ENCODE results near the gene KLHL29.

Gene KLHL29

DNA sequence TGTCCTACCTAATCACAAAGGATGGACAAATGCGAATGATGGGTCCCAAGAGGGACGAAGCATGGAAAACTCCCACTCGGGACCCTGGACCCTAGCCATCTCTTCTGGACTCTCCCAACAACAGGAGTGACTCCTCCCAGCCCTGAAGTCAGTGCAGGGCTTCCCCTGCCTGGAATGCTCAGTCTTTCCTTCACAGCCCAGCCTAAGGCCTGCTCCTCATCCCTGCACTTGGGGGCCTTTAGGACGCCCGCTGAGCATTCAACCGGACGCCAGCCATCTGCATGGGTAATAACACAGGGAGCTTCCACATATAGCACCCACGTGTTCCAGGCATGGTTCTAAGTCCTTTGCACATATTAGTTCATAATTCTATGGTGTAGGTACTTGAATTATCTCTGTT, 237.5 kb downstream of the KLHL29 start:
- Mint-ChIP-seq H3K4me1 (ENCODE audit: low read depth) (no peaks in the 10 kb centered on the region), H3K27ac (no peak overlapping the region), H3K27me3 (peaks cover 6% of the 10 kb centered on the region), H3K4me3 (no peak overlapping the region), H3K9me3 (peaks cover 10% of the 10 kb centered on the region), H3K36me3 (ENCODE audit: low read depth) (no peaks in the 10 kb centered on the region)
- intact Hi-C loops (cut with micrococcal nuclease), result no loop called here

DNA sequence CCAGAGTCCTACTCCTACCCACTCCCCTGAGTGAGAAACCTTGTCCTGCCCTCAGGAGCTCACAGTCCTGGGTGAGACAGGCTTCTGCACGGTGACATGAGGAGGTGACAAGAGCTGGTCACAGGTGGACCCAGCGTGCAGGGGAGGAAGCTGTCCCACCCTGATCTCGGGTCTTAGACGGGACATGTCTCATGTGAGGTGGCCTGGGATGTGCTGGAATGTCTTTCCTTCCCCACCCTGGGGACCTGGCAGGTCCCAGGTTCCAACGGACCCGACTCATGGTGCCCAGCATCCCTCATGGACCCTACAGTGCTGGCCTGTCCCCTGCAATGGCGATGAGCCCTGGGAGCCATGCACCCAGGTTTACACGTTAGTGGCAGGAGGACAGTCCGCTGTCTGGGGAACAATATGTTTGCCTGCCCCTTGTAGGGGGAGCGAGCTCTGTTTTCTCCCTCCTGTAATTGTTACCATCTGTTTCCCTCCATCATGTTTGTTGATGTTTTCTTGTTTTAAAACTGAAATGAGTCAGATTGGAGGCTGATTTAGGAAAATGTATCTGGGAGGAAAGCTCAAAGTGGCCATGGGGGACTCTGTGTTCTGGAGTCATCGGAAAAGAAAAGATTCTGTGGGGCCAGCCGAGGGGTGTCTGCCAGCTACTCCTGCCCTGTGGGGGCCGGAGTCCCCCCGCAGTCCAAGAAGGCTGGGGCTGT, 238.1 kb downstream of the KLHL29 start:
- Mint-ChIP-seq H3K9me3 (peaks cover 10% of the 10 kb centered on the region), H3K27me3 (peaks cover 3% of the 10 kb centered on the region), H3K4me3 (no peak overlapping the region), H3K4me1 (ENCODE audit: low read depth) (no peaks in the 10 kb centered on the region), H3K36me3 (ENCODE audit: low read depth) (no peaks in the 10 kb centered on the region), H3K27ac (no peak overlapping the region)
- intact Hi-C loops (cut with micrococcal nuclease), result no loop called here

DNA sequence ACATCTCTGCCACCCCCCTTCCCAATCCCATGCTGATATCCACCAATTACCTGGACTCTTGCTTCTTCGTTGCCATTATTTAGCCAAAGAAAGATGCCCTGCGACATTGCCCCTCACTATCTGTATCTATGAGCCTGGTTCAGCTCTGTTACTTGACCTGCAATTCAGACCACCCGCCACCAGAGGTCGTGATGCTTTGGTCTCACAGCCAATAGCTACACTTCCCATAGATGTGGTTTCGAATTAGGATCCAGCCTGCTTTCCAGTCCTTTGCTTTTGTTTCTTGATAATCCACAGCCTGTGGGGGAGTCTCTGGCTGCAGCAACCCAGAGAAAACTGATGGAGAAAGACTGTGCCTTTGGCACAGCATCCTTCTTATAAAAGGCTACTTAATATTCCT, 239.4 kb downstream of the KLHL29 start:
- H3K4me3 Mint-ChIP-seq, result no peak overlapping the region
- H3K27me3 Mint-ChIP-seq, result peaks cover 6% of the 10 kb centered on the region
- intact Hi-C loops (cut with micrococcal nuclease), result no loop called here
- no peak overlapping the region for H3K27ac Mint-ChIP-seq
- no peaks in the 10 kb centered on the region for H3K4me1 Mint-ChIP-seq (ENCODE audit: low read depth)
- peaks cover 10% of the 10 kb centered on the region for H3K9me3 Mint-ChIP-seq
- no peaks in the 10 kb centered on the region for H3K36me3 Mint-ChIP-seq (ENCODE audit: low read depth)

DNA sequence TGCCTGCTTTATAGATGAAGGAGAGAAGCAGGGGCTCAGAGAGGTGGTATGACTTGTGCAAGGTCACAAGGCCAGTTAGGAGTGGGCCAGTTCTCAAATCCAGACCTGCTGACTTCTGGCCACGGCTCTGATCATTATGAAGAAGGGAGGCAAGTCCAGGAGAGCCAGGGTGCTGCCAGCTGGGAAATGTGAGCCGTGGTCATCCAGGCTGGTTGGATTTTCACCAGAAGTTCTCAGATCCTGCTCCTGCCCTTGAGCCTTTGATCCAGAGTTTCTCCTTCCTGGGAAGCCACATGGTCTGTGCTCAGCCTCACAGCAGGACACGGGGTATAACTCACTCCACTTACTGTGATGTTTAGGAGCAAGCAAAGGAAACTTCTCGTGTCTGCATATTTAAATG, 239.9 kb downstream of the KLHL29 start:
- H3K27ac Mint-ChIP-seq, result no peak overlapping the region
- intact Hi-C loops (cut with micrococcal nuclease), result no loop called here
- H3K27me3 Mint-ChIP-seq, result peaks cover 10% of the 10 kb centered on the region
- H3K4me3 Mint-ChIP-seq, result no peak overlapping the region
- peaks cover 10% of the 10 kb centered on the region for H3K9me3 Mint-ChIP-seq
- no peaks in the 10 kb centered on the region for H3K4me1 Mint-ChIP-seq (ENCODE audit: low read depth)
- no peaks in the 10 kb centered on the region for H3K36me3 Mint-ChIP-seq (ENCODE audit: low read depth)

DNA sequence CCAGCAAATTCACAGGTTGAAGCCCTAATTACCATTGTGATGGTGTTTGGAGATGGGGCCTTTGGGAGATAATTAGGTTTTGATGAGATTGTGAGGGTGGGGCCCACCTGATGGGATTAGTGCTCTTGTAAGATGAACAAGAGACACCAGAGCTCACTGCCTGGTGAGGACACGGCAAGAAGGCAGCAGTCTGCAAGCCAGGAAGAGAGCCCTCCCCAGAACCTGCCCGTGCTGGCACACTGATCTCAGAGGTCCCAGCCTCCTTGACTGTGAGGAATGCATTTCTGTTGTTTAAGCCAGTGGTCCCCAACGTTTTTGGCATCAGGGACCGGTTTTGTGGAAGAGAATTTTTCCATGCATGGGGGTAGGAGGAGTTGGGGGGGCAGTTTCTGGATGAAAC, 240.7 kb downstream of the KLHL29 start:
- H3K9me3 Mint-ChIP-seq, result peaks cover 10% of the 10 kb centered on the region
- H3K4me3 Mint-ChIP-seq, result no peak overlapping the region
- no peak overlapping the region for H3K27ac Mint-ChIP-seq
- H3K27me3 Mint-ChIP-seq, result peaks cover 11% of the 10 kb centered on the region
- H3K4me1 Mint-ChIP-seq (ENCODE audit: low read depth), result no peaks in the 10 kb centered on the region
- H3K36me3 Mint-ChIP-seq (ENCODE audit: low read depth), result no peaks in the 10 kb centered on the region
- intact Hi-C loops (cut with micrococcal nuclease), result no loop called here

DNA sequence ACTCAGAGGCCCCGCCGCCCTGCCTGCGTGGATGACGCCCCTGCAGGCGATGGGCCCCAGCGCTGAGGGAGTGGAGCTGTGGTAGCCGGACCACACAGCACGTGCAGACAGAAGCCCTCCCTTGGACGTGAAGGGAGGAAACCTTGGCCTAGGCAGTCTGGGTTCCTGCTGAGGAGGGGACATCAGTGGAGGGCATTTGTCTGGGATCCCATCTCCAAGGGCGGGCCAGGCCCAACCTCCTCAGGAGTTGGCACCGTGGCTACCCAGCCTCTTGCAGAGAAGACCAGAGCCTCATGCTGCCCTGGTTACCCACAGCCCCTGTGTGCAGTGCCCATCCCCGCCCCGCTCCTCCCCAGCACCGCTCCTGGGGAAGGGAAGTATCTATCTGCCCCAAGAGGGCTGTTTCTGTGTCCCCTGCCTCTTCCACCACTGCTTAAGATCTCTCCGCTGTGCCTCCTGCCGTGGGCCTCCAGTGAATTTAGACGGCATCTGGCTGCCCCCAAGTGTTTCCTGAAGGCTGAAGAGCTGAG, 241.8 kb downstream of the KLHL29 start:
- H3K27me3 Mint-ChIP-seq, result peaks cover 11% of the 10 kb centered on the region
- H3K4me3 Mint-ChIP-seq, result no peak overlapping the region
- H3K9me3 Mint-ChIP-seq, result peaks cover 10% of the 10 kb centered on the region
- H3K36me3 Mint-ChIP-seq (ENCODE audit: low read depth), result no peaks in the 10 kb centered on the region
- no peak overlapping the region for H3K27ac Mint-ChIP-seq
- H3K4me1 Mint-ChIP-seq (ENCODE audit: low read depth), result no peaks in the 10 kb centered on the region
- intact Hi-C loops (cut with micrococcal nuclease), result no loop called here

DNA sequence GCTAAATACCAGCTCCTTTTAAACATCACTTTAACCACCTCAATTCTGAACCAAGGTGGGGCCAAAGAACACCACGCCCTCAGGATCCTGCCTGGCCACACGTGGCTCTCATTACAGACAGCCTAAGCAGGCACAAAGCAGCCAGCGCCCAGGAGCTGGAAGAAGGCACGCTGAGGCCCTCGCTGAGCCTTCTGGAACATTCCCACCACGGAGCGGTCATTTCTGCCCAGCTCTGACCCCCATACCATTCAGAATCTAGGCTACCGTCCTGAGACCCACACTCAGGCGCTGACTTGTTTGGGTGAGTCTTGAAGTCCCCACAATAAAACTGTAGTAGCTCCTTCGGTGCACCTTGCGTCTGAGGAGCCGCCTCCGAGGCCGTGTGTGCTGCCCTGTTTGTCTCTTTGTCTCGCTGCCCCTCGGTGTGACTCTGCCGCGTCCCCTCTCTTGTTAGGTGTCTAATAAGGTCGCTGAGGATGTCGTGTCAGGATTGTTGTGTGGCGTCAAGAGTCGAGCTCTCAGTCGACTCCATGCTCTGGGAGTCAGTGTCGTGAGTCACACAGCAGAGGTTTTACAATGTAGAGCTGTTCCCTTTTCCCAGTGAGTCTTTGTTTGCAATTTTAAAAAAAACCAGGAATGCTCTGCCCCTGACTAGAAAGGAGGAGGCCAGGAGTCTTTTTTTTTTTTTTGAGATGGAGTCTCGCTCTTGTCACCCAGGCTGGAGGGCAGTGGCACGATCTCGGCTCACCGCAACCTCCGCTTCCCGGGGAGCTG, 242.4 kb downstream of the KLHL29 start:
- H3K4me3 Mint-ChIP-seq, result no peak overlapping the region
- intact Hi-C loops (cut with micrococcal nuclease), result no loop called here
- H3K36me3 Mint-ChIP-seq (ENCODE audit: low read depth), result no peaks in the 10 kb centered on the region
- no peaks in the 10 kb centered on the region for H3K4me1 Mint-ChIP-seq (ENCODE audit: low read depth)
- H3K27me3 Mint-ChIP-seq, result peaks cover 11% of the 10 kb centered on the region
- H3K9me3 Mint-ChIP-seq, result peaks cover 10% of the 10 kb centered on the region
- no peak overlapping the region for H3K27ac Mint-ChIP-seq

DNA sequence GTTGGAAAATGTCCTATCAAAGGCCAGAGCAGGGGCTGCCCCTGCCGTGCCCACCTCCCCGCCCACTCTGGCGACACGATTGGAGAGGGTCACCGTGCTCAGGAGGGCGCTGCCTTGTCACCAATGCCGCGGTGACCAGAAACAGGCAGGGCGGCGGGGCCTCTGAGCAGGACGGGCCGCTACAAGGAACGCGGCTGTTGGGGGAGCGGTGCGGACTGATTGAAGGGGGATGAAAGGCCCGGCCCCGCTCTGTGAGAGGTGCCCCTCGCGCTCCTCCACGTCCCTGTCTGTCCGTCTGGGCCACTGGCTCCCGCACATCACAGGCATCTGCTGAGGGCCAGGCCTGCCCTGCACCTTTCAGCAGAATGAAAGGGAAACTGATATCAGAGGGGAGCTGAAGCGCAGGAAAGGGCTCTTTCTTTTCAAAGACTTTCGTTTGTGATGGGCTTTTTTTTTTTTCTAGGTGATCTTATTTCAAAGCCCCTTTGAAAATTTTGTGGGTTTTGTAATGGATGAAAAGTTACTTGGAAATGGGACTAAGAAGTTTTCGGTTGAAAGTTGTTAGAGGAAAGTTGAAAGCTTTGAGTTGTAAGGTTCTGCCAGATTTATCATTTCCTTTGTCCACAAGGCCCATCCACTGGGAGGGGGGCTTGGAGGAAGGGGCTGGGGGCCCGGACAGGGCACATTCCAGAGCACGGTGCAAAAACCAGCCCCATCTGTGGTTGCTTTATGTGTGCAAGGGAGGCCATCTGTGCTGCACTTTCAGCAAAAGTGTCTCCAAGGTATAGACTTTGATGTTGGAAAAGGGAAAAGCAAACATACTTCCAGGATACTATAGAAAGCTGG, 244.2 kb downstream of the KLHL29 start:
- Mint-ChIP-seq H3K9me3 (peaks cover 5% of the 10 kb centered on the region), H3K4me3 (no peak overlapping the region), H3K4me1 (ENCODE audit: low read depth) (no peaks in the 10 kb centered on the region), H3K27ac (no peak overlapping the region), H3K36me3 (ENCODE audit: low read depth) (no peaks in the 10 kb centered on the region), H3K27me3 (peaks cover 8% of the 10 kb centered on the region)
- intact Hi-C loops (cut with micrococcal nuclease), result no loop called here

DNA sequence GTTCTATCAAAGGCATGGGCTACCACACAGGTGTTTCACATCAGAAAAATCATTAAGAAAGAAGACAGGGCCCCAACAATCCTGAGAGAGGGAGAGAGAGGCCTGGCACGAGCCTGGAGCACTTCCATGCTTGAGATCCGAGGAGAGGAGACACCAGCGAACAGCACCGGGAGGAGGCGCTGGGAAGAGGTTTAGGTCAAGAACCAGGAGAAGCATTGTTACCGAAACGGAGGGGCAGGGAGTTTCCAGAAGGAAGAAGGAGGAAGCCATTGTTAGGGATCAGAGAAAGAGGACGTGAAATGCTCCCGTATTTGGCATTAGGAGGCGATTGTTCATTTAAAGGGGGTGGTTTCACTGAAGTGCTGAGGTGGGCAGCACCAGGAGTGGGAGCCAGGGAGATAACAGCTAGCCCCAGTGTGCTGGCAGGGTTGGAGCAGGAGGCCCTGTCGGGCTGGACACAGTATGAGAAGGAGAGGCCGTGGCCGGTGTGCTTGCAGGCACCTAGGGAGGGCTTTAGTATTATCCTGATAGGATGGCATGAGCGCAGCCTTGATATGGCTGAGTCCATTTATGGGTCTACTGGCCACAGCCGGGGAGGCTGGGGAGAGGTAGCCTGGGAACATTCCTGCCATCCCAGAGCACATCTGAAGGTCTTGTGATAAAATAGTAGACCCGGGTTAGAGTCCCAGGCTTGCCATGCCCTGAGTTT, 244.9 kb downstream of the KLHL29 start:
- no peaks in the 10 kb centered on the region for H3K4me1 Mint-ChIP-seq (ENCODE audit: low read depth)
- intact Hi-C loops (cut with micrococcal nuclease), result loop anchor here (10.0 kb wide), 1 partner anchor 125 kb away; no protein-coding TSS in a partner anchor

DNA sequence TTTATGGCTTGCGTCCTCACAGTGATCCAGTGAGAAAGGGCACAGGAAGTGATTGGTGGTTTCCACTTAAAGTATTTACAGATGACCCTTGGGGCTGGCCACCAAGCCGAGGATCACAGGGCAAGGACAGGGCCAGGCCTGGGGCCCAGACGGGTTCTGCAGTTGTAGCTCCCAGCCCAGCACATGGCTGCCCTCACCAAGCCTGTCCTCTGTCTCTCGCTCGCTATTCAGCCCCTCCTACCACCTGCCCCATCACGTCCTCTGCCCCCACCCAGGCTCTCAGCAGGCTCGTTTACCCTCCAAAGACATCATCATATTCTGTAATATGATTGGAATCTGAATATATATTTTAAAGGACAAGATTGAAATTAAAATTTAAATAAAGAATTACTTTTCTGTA, 246.0 kb downstream of the KLHL29 start:
- H3K4me3 Mint-ChIP-seq, result no peak overlapping the region
- H3K27ac Mint-ChIP-seq, result no peak overlapping the region
- no peaks in the 10 kb centered on the region for H3K36me3 Mint-ChIP-seq (ENCODE audit: low read depth)
- H3K27me3 Mint-ChIP-seq, result peaks cover 8% of the 10 kb centered on the region
- no peaks in the 10 kb centered on the region for H3K4me1 Mint-ChIP-seq (ENCODE audit: low read depth)
- no peaks in the 10 kb centered on the region for H3K9me3 Mint-ChIP-seq
- intact Hi-C loops (cut with micrococcal nuclease), result loop anchor here (10.0 kb wide), 1 partner anchor 124 kb away; no protein-coding TSS in a partner anchor

More for the DNA sequence above, 244.9 kb downstream of the KLHL29 start:
- no peaks in the 10 kb centered on the region for H3K36me3 Mint-ChIP-seq (ENCODE audit: low read depth)
- no peaks in the 10 kb centered on the region for H3K9me3 Mint-ChIP-seq
- no peak overlapping the region for H3K4me3 Mint-ChIP-seq
- H3K27me3 Mint-ChIP-seq, result peaks cover 8% of the 10 kb centered on the region
- H3K27ac Mint-ChIP-seq, result no peak overlapping the region

DNA sequence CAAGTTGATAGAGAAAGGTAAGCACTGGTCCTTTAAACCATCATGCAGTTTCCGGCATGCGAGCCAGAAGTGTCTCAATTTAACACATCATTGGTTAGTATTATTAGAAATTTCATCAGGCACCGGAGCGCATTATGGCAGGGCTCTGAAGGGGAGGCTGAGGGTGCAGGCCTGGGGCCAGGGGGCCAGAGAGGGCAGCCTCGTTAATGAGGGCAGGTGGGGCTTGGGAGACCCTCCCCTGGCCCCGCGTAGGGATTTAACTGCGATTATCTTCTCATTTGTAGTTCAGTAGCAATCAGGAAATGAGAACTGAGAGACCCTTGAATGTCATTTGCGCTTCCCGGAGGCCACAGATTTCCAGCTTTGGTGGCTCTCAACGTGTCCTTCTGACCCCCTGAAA, 246.4 kb downstream of the KLHL29 start:
- Mint-ChIP-seq H3K9me3 (no peaks in the 10 kb centered on the region), H3K27ac (no peak overlapping the region), H3K36me3 (ENCODE audit: low read depth) (no peaks in the 10 kb centered on the region), H3K27me3 (peaks cover 8% of the 10 kb centered on the region), H3K4me1 (ENCODE audit: low read depth) (no peaks in the 10 kb centered on the region), H3K4me3 (no peak overlapping the region)
- intact Hi-C loops (cut with micrococcal nuclease), result loop anchor here (10.0 kb wide), 1 partner anchor 123 kb away; no protein-coding TSS in a partner anchor

DNA sequence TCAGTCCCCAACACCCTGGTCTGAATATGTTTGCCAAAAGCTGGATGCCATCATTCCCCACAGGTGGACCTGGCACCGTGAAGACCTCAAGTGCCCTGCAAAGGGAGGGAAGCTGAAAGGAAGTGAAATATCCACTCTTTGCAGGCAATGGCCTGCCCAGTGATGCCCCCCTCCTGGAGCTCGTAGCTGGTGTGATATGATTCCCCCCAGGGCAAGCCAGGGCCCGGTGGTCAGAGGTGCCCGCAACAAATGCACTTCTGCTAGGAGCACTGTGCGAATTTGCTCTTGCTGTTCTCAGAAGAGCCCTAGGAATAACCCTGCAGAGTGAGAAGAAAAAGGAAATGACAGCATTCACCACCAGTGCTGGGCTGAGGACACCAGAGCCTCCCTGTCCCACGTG, 247.4 kb downstream of the KLHL29 start:
- Mint-ChIP-seq H3K4me3 (no peak overlapping the region), H3K9me3 (no peaks in the 10 kb centered on the region), H3K27me3 (peaks cover 8% of the 10 kb centered on the region), H3K36me3 (ENCODE audit: low read depth) (no peaks in the 10 kb centered on the region), H3K4me1 (ENCODE audit: low read depth) (no peaks in the 10 kb centered on the region), H3K27ac (no peak overlapping the region)
- intact Hi-C loops (cut with micrococcal nuclease), result loop anchor here (10.0 kb wide), 1 partner anchor 122 kb away; no protein-coding TSS in a partner anchor

DNA sequence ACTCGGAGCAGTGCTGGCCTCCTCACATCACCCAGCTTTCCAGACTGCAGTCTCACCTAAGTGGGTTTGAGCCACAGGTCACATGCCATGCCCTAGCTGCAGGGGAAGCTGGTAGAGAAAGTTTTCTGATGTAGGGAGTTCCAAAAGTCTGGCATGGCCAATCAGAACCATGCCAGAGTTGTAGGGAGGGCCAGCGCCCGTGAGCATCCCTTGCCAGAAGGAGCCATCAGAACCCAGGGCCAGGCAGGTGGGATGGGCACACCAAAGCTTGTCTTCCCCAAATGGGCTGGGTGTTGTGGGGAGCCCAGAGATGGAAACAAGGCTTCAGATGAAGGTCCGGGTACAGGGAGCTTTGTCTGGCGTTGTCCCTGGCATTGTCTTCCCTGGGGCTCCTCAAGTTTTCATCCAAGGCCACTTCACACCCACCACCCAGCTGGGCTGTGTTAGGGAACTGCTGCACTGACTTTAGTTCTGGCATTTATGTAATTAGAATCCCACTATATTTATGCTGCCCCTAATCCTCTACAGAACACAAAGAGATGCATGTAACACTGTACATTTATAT, 247.9 kb downstream of the KLHL29 start:
- no peak overlapping the region for H3K4me3 Mint-ChIP-seq
- H3K9me3 Mint-ChIP-seq, result no peaks in the 10 kb centered on the region
- no peaks in the 10 kb centered on the region for H3K4me1 Mint-ChIP-seq (ENCODE audit: low read depth)
- intact Hi-C loops (cut with micrococcal nuclease), result loop anchor here (10.0 kb wide), 1 partner anchor 122 kb away; no protein-coding TSS in a partner anchor
- no peaks in the 10 kb centered on the region for H3K36me3 Mint-ChIP-seq (ENCODE audit: low read depth)
- H3K27ac Mint-ChIP-seq, result no peak overlapping the region
- peaks cover 8% of the 10 kb centered on the region for H3K27me3 Mint-ChIP-seq
